H1 (cell line): Measurements from ENCODE around the gene CACNA1G. TPM values are rescaled to one million over a fixed set of nuclear protein-coding genes. Genes with fewer than 3 reads are reported as not detected.

ENCODE experiments used
- CTCF ChIA-PET: fragments of 300-600 bp; sonication (Branson Sonifier 250); formaldehyde crosslinking; loops from one replicate; lab custom pipeline; 2021; ENCODE audit not compliant: partially characterized antibody; lab: Charles Lee
- POLR2A ChIA-PET: fragments of 300-600 bp; sonication (Branson Sonifier 250); formaldehyde crosslinking; loops from one replicate; lab custom pipeline; 2021; ENCODE audit warnings: inconsistent platforms; ENCODE audit not compliant: partially characterized antibody; lab: Charles Lee
- DNase-seq, 2 experiments: peaks; one replicate each; pipeline versions ENCODE4 v3.0.0 to v3.0.0-alpha.2; 2010 to 2022; ENCODE audit warnings: low spot score in 2 of 2, low read depth in 1 of 2, mixed read lengths in 1 of 2
- FAIRE-seq: peaks from 2 replicates; lab custom pipeline; 2011; peaks lifted over from hg19 to GRCh38; lab: Jason Lieb, UNC
- H2AFZ ChIP-seq: 2 replicates; pipeline ENCODE4 v1.8.1; 2012; ENCODE audit warnings: low read length, inconsistent platforms
- H2AK5ac ChIP-seq: 2 replicates; pipeline ENCODE4 v1.6.1; 2013; ENCODE audit warnings: low read depth, low read length
- H2BK120ac ChIP-seq: replicated peaks from 2 replicates; pipeline ENCODE3; 2013; ENCODE audit warnings: low read depth, low read length, inconsistent platforms
- H2BK12ac ChIP-seq: 2 replicates; pipeline ENCODE4 v1.6.1; 2013; ENCODE audit warnings: low read depth, low read length
- H2BK15ac ChIP-seq: 2 replicates; pipeline ENCODE4 v1.6.1; 2013; ENCODE audit warnings: low read length
- H2BK20ac ChIP-seq: 2 replicates; pipeline ENCODE4 v1.6.1; 2013; ENCODE audit warnings: low read length
- H2BK5ac ChIP-seq: 2 replicates; pipeline ENCODE4 v1.6.1; 2013; ENCODE audit warnings: low read depth, low read length
- H3K14ac ChIP-seq: 2 replicates; pipeline ENCODE4 v1.6.1; 2013; ENCODE audit warnings: inconsistent platforms; ENCODE audit not compliant: insufficient read length
- H3K18ac ChIP-seq: 2 replicates; pipeline ENCODE4 v1.6.1; 2013; ENCODE audit warnings: low read length; ENCODE audit errors: extremely low read depth
- H3K23ac ChIP-seq: 2 replicates; pipeline ENCODE4 v1.6.1; 2013; ENCODE audit warnings: inconsistent platforms; ENCODE audit not compliant: insufficient read length
- H3K23me2 ChIP-seq: 2 replicates; pipeline ENCODE4 v1.6.1; 2013; ENCODE audit warnings: low read depth, low read length
- H3K27ac ChIP-seq: 2 replicates; pipeline ENCODE4 v1.6.1; 2011; ENCODE audit warnings: low read depth, low read length, inconsistent platforms
- H3K27me3 ChIP-seq, 4 experiments: replicated peaks in 1 of 4; 1 replicate in 1 of 4; 2 replicates in 3 of 4; pipeline versions ENCODE4 v1.6.1 to v1.8.1; 2011 to 2013; ENCODE audit warnings: low read length in 3 of 4, mild to moderate bottlenecking in 3 of 4, inconsistent platforms in 2 of 4, mixed read lengths in 2 of 4, moderate library complexity in 1 of 4; ENCODE audit not compliant: control insufficient read depth in 3 of 4, insufficient read depth in 3 of 4; ENCODE audit errors: extremely low read depth in 1 of 4
- H3K36me3 ChIP-seq, 4 experiments: 2 replicates each; pipeline versions ENCODE4 v1.6.1 to v1.8.1; 2011 to 2013; ENCODE audit warnings: mild to moderate bottlenecking in 4 of 4, low read length in 3 of 4, moderate library complexity in 2 of 4, control low read depth in 1 of 4, inconsistent platforms in 1 of 4; ENCODE audit not compliant: insufficient read depth in 4 of 4, control insufficient read depth in 2 of 4
- H3K4ac ChIP-seq: replicated peaks from 2 replicates; pipeline ENCODE3; 2013; ENCODE audit warnings: low read length, low read depth, mixed read lengths, inconsistent platforms; ENCODE audit not compliant: insufficient read length
- H3K4me1 ChIP-seq, 4 experiments: replicated peaks in 1 of 4; 1 replicate in 1 of 4; 2 replicates in 3 of 4; pipeline versions ENCODE4 v1.6.1 to v1.8.1; 2011 to 2013; ENCODE audit warnings: low read length in 3 of 4, inconsistent platforms in 2 of 4, mixed read lengths in 1 of 4; ENCODE audit not compliant: insufficient read depth in 4 of 4, control insufficient read depth in 3 of 4
- H3K4me2 ChIP-seq, 2 experiments: 2 replicates each; pipeline versions ENCODE4 v1.6.1 to v1.8.1; 2011 to 2013; ENCODE audit warnings: low read depth in 2 of 2, low read length in 2 of 2, control low read depth in 1 of 2, inconsistent platforms in 1 of 2, mild to moderate bottlenecking in 1 of 2; ENCODE audit not compliant: insufficient read depth in 1 of 2
- H3K4me3 ChIP-seq, 4 experiments: fragments of 200-600, 300-600 bp in 1 of 4; sonication (generic), shearing (Covaris generic), sonication (Bioruptor Twin) in 1 of 4; 2 replicates each; pipeline versions ENCODE4 v1.5.1 to v1.8.1; 2011 to 2016; ENCODE audit warnings: low read length in 4 of 4, low read depth in 3 of 4, control low read depth in 2 of 4, inconsistent platforms in 2 of 4, mild to moderate bottlenecking in 2 of 4, mixed read lengths in 1 of 4, moderate library complexity in 1 of 4; ENCODE audit not compliant: insufficient read depth in 2 of 4; ENCODE audit errors: extremely low read depth in 1 of 4
- H3K56ac ChIP-seq: replicated peaks from 2 replicates; pipeline ENCODE3; 2013; ENCODE audit warnings: low read depth, mild to moderate bottlenecking, mixed read lengths, low read length, inconsistent platforms; ENCODE audit not compliant: insufficient read length
- H3K79me1 ChIP-seq: 2 replicates; pipeline ENCODE4 v1.6.1; 2013; ENCODE audit warnings: low read depth, low read length, control low read depth
- H3K79me2 ChIP-seq, 2 experiments: 2 replicates each; pipeline versions ENCODE4 v1.6.1 to v1.8.1; 2012 to 2013; ENCODE audit warnings: low read length in 2 of 2, mild to moderate bottlenecking in 2 of 2, inconsistent platforms in 1 of 2; ENCODE audit not compliant: insufficient read depth in 2 of 2, control insufficient read depth in 1 of 2
- H3K9ac ChIP-seq, 4 experiments: replicated peaks in 1 of 4; 1 replicate in 1 of 4; 2 replicates in 3 of 4; pipeline versions ENCODE4 v1.6.1 to v1.8.1; 2011 to 2013; ENCODE audit warnings: low read depth in 3 of 4, low read length in 3 of 4, control low read depth in 2 of 4, mild to moderate bottlenecking in 2 of 4, moderate library complexity in 2 of 4, inconsistent platforms in 1 of 4; ENCODE audit errors: extremely low read depth in 1 of 4
- H3K9me3 ChIP-seq, 2 experiments: 2 replicates each; pipeline versions ENCODE4 v1.6.1 to v1.8.1; 2012 to 2013; ENCODE audit warnings: mild to moderate bottlenecking in 2 of 2, moderate library complexity in 2 of 2, control low read depth in 1 of 2, inconsistent platforms in 1 of 2, low read depth in 1 of 2, low read length in 1 of 2, mixed read lengths in 1 of 2; ENCODE audit not compliant: insufficient read depth in 2 of 2
- H4K20me1 ChIP-seq, 2 experiments: replicated peaks in 1 of 2; 2 replicates each; pipeline versions ENCODE3 to v1.8.1; 2011 to 2013; ENCODE audit warnings: inconsistent platforms in 2 of 2, low read length in 2 of 2, mild to moderate bottlenecking in 1 of 2; ENCODE audit not compliant: insufficient read depth in 2 of 2, control insufficient read depth in 1 of 2
- H4K5ac ChIP-seq: 2 replicates; pipeline ENCODE4 v1.6.1; 2013; ENCODE audit warnings: low read length, low read depth, mixed read lengths, inconsistent platforms; ENCODE audit not compliant: insufficient read length
- H4K8ac ChIP-seq: 2 replicates; pipeline ENCODE4 v1.8.0; 2013; ENCODE audit warnings: mild to moderate bottlenecking, moderate library complexity, low read length, inconsistent platforms; ENCODE audit not compliant: insufficient read depth; ENCODE audit errors: extremely low read depth
- H4K91ac ChIP-seq: replicated peaks from 2 replicates; pipeline ENCODE3; 2013; ENCODE audit warnings: low read length, mixed read lengths, inconsistent platforms; ENCODE audit not compliant: insufficient read length
- CTCF ChIP-seq, 3 experiments: IDR thresholded peaks; 1 replicate in 2 of 3; 2 replicates in 1 of 3; pipeline versions ENCODE4 v1.5.1 to v1.6.1; 2011; ENCODE audit warnings: low read length in 3 of 3, mild to moderate bottlenecking in 3 of 3, inconsistent platforms in 2 of 3, low read depth in 1 of 3, moderate library complexity in 1 of 3; ENCODE audit not compliant: insufficient read depth in 1 of 3; ENCODE audit errors: control extremely low read depth in 1 of 3
- POLR2A ChIP-seq, 2 experiments: IDR thresholded peaks; 1 replicate in 1 of 2; 2 replicates in 1 of 2; pipeline ENCODE4 v1.6.1; 2011; ENCODE audit warnings: low read depth in 2 of 2, low read length in 2 of 2, mild to moderate bottlenecking in 2 of 2; ENCODE audit errors: control extremely low read depth in 1 of 2
- WGBS, 2 experiments: shearing (Covaris generic) in 1 of 2; methylation state at CpG; one replicate each; pipeline versions ENCODE4 v1.1.6 to v1.1.7; 2013 to 2015; ENCODE audit warnings: low lambda C conversion rate in 2 of 2, mixed read lengths in 2 of 2, inconsistent platforms in 1 of 2, low coverage in 1 of 2, missing lambda C conversion rate in 1 of 2; ENCODE audit not compliant: insufficient replicate concordance in 2 of 2, insufficient coverage in 1 of 2, insufficient read length in 1 of 2; ENCODE audit errors: extremely low coverage in 1 of 2, missing lambda C conversion rate in 1 of 2; 5-methylcytosine and 5-hydroxymethylcytosine counted together
- polyA plus RNA-seq, 7 experiments: library from polyadenylated mRNA; depleted of rRNA in 3 of 7; stranded (reverse) in 5 of 7; unstranded in 2 of 7; fragments of >200 nt in 5 of 7; fragments of 200-250 nt in 2 of 7; gene quantifications; 1 replicate in 5 of 7; 2 replicates in 1 of 7; 4 replicates in 1 of 7; pipeline versions ENCODE4 v1.2.1 to v1.2.3, GENCODE V29; 2011 to 2013; ENCODE audit warnings: missing spikeins in 2 of 7, mixed read lengths in 2 of 7
- total RNA-seq: library from RNA; stranded (reverse); fragmentation: NEBNext Ultra II Directional; extraction: Animal tissue kit (Norgen Biotek cat#: 25700); gene quantifications from 2 replicates; pipeline ENCODE4 v1.2.1, GENCODE V29; 2021

Gene CACNA1G
- total and polyA plus RNA-seq, 2 of the 8 experiments (the other 6 are each of a cell fraction or from before 2014, with no cell fraction given) = 2.9 to 4.9 TPM

DNA sequence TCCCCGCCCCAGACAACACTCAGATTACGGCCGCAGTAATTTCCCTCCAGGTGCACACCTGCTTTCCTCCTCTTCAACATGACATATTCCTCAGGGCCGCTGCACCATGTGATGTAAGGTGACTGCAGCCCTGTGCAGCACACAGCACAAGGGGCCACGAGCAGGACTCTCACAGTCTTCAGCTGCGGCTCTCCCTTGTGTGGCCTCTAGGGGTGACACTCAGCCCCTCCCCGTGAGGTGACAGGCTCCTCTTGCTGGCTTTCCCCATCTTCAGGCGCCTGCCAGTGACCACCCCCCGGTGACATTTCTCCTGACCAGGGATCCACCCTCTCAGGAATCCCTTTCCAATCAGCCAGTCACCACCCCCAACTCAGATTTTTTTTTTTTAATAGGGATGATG, 42.8 kb downstream of the CACNA1G start:
- H3K18ac ChIP-seq = no peak overlapping the region
- H2AK5ac ChIP-seq = no peak overlapping the region
- no peak overlapping the region for H3K9ac ChIP-seq
- ChIA-PET CTCF (interaction anchor here (0.6 to 19.7 kb wide), 12 partner anchors 9 to 99 kb away, joined by 3 to 300 read pairs (median 6); partner anchors contain the start of genes ABCC3, EPN3 and SPATA20), POLR2A (no interaction called here)
- no peaks in the 10 kb centered on the region for H4K20me1 ChIP-seq
- H4K5ac ChIP-seq = no peak overlapping the region
- H3K14ac ChIP-seq = no peak overlapping the region
- no peak overlapping the region for H3K4me3 ChIP-seq
- no peak overlapping the region for H2AFZ ChIP-seq
- no peak overlapping the region for H3K27ac ChIP-seq
- no peak for FAIRE-seq
- H3K23ac ChIP-seq = no peak overlapping the region
- H4K8ac ChIP-seq = peak overlapping the region; percentile 38; the same call in 1 of the 2 replicates
- no peaks in the 10 kb centered on the region for H3K79me1 ChIP-seq
- no peak overlapping the region for H2BK12ac ChIP-seq
- no peak overlapping the region for H2BK20ac ChIP-seq
- no peaks in the 10 kb centered on the region for H3K9me3 ChIP-seq
- H3K27me3 ChIP-seq = no peaks in the 10 kb centered on the region
- H3K23me2 ChIP-seq = no peaks in the 10 kb centered on the region
- H3K4me2 ChIP-seq = no peak overlapping the region
- H3K36me3 ChIP-seq = no peaks in the 10 kb centered on the region
- no peak for DNase-seq
- TF ChIP-seq POLR2A (IDR thresholded peaks at IDR 0.05; ENCODE audit: control extremely low read depth in 1 of 2, low read depth in 2 of 2, low read length in 2 of 2) = no peak
- peak; percentile 23 to 65 (median 55); a peak in 3 of 4 replicates for TF ChIP-seq CTCF (IDR thresholded peaks at IDR 0.05; ENCODE audit: control extremely low read depth in 1 of 3, insufficient read depth in 1 of 3, low read depth in 1 of 3, low read length in 3 of 3)
- TF ChIP-seq, all 59 proteins: peak for 1
- Histone ChIP-seq H3K4ac (no peak overlapping the region), H3K79me2 (no peaks in the 10 kb centered on the region), H2BK120ac (no peak overlapping the region), H4K91ac (no peak overlapping the region), H2BK15ac (no peak overlapping the region), H3K4me1 (peaks cover 0 to 10% (median 1%) of the 10 kb centered on the region in 4 experiments; a peak in 5 of 7 replicates), H2BK5ac (no peak overlapping the region), H3K56ac (no peak overlapping the region)
- 80% methylated on average over 9 of the region's 9 CpGs; no CpG with 5 or more reads in 1 of the 2 experiments for WGBS, 2 experiments
